Natural killer cell (primary cell): Measurements from ENCODE around the gene RASL11B. TPM values are rescaled to one million over a fixed set of nuclear protein-coding genes. Genes with fewer than 3 reads are reported as not detected.

Experiments
- ATAC-seq, 3 donors: fragments of 150-1000 bp in 2 of 3; fragments of 200-7000 bp in 1 of 3; cut with Tn5 transposase; 1 replicate in 1 of 3; 2 replicates in 2 of 3; pipeline ENCODE4 v1.10.0; 2021; ENCODE audit warnings: mild to moderate bottlenecking in 2 of 3, moderate library complexity in 2 of 3
- DNase-seq, 2 donors: peaks; one replicate each; pipeline versions ENCODE4 v3.0.0 to v3.0.0-alpha.2; 2013 to 2021; ENCODE audit warnings: mixed read lengths in 1 of 2
- H3K27ac ChIP-seq: one replicate; pipeline ENCODE4 v1.5.1; 2013; ENCODE audit warnings: mild to moderate bottlenecking, low read length
- H3K27me3 ChIP-seq: one replicate; pipeline ENCODE4 v1.6.1; 2013; ENCODE audit warnings: low read length; ENCODE audit not compliant: control insufficient read depth, insufficient read depth
- H3K36me3 ChIP-seq: one replicate; pipeline ENCODE4 v1.6.1; 2013; ENCODE audit warnings: low read length; ENCODE audit not compliant: control insufficient read depth, insufficient read depth
- H3K4me1 ChIP-seq: one replicate; pipeline ENCODE4 v1.6.1; 2013; ENCODE audit warnings: low read length; ENCODE audit not compliant: control insufficient read depth, insufficient read depth
- H3K4me3 ChIP-seq: one replicate; pipeline ENCODE4 v1.5.1; 2013; ENCODE audit warnings: low read length
- H3K9me3 ChIP-seq: one replicate; pipeline ENCODE4 v1.6.1; 2013; ENCODE audit warnings: low read length; ENCODE audit not compliant: control insufficient read depth, insufficient read depth
- H3K27ac Mint-ChIP-seq, 2 donors: one replicate each; pipeline ENCODE4 v1.8.0; 2022; ENCODE audit warnings: mild to moderate bottlenecking in 2 of 2, mixed read lengths in 2 of 2, moderate library complexity in 1 of 2
- H3K27me3 Mint-ChIP-seq, 2 donors: one replicate each; pipeline ENCODE4 v1.8.0; 2022; ENCODE audit warnings: low read depth in 2 of 2, mixed read lengths in 2 of 2
- H3K36me3 Mint-ChIP-seq: one replicate; pipeline ENCODE4 v1.8.0; 2022; ENCODE audit warnings: mixed read lengths
- H3K4me1 Mint-ChIP-seq, 2 donors: one replicate each; pipeline ENCODE4 v1.8.0; 2022; ENCODE audit warnings: mixed read lengths in 2 of 2
- H3K4me3 Mint-ChIP-seq: one replicate; pipeline ENCODE4 v1.8.0; 2022; ENCODE audit warnings: mild to moderate bottlenecking, moderate library complexity, mixed read lengths
- H3K9me3 Mint-ChIP-seq, 2 donors: one replicate each; pipeline ENCODE4 v1.8.0; 2022; ENCODE audit warnings: mixed read lengths in 2 of 2
- CTCF ChIP-seq: fragments of 200-600 bp; IDR thresholded peaks from one replicate; pipeline ENCODE4 v1.8.0; 2022; ENCODE audit warnings: antibody characterized with exemption
- whole genome bisulfite sequencing: methylation state at CpG from one replicate; pipeline ENCODE4 v1.1.7; 2013; ENCODE audit warnings: missing lambda C conversion rate; ENCODE audit not compliant: insufficient coverage; 5-methylcytosine and 5-hydroxymethylcytosine counted together
- intact Hi-C: fragments of 100-400 bp; cut with micrococcal nuclease; formaldehyde crosslinking; loops from one replicate; pipeline ENCODE4 v1.14.2; 2022
- total RNA-seq, 4 donors: library from RNA; stranded (reverse); fragments of 120-200 nt in 1 of 4; gene quantifications; one replicate each; pipeline versions ENCODE4 v1.2.3 to v1.2.4, GENCODE V29; 2013 to 2022

Gene RASL11B
- total RNA-seq, 3 donors from 2014 or later (not counting 1 experiment from before 2014, with no cell fraction given), result not detected

- ATAC-seq (no peak), DNase-seq (no peak)
- Mint-ChIP-seq H3K9me3 (no peaks in the 10 kb centered on the region), H3K4me3 (no peak overlapping the region), H3K4me1 (no peaks in the 10 kb centered on the region), H3K27me3 (no peaks in the 10 kb centered on the region), H3K27ac (no peak overlapping the region), H3K36me3 (peaks cover 8% of the 10 kb centered on the region)
- H3K4me3 ChIP-seq, result no peak overlapping the region
- H3K27me3 ChIP-seq, result no peaks in the 10 kb centered on the region
- H3K27ac ChIP-seq, result no peak overlapping the region
- WGBS, result 100% methylated on average over 1 of the region's 1 CpG
- no peaks in the 10 kb centered on the region for H3K36me3 ChIP-seq
- no peaks in the 10 kb centered on the region for H3K9me3 ChIP-seq
- TF ChIP-seq CTCF, result no peak
- no peaks in the 10 kb centered on the region for H3K4me1 ChIP-seq
- intact Hi-C loops, result no loop called here
Measured at GRCh38 chr4:52873191-52873590, 11.1 kb downstream of the RASL11B start.

- ATAC-seq (no peak), DNase-seq (no peak)
- 93% methylated on average over 10 of the region's 10 CpGs for WGBS
- no peak overlapping the region for H3K4me3 ChIP-seq
- H3K27ac ChIP-seq, result no peak overlapping the region
- intact Hi-C loops, result no loop called here
- Mint-ChIP-seq H3K36me3 (peaks cover 8% of the 10 kb centered on the region), H3K9me3 (no peaks in the 10 kb centered on the region), H3K4me1 (no peaks in the 10 kb centered on the region), H3K27me3 (no peaks in the 10 kb centered on the region), H3K4me3 (no peak overlapping the region), H3K27ac (no peak overlapping the region)
- no peak for TF ChIP-seq CTCF
- no peaks in the 10 kb centered on the region for H3K36me3 ChIP-seq
- H3K4me1 ChIP-seq, result no peaks in the 10 kb centered on the region
- no peaks in the 10 kb centered on the region for H3K27me3 ChIP-seq
- no peaks in the 10 kb centered on the region for H3K9me3 ChIP-seq
Measured at GRCh38 chr4:52873861-52874343, 11.8 kb downstream of the RASL11B start.

GRCh38 chr4:52874948-52875347 is 12.8 kb downstream of the RASL11B start:
- 95% methylated on average over 5 of the region's 5 CpGs for WGBS
- H3K36me3 ChIP-seq, result no peaks in the 10 kb centered on the region
- no peak overlapping the region for H3K4me3 ChIP-seq
- Mint-ChIP-seq H3K4me3 (no peak overlapping the region), H3K27ac (no peak overlapping the region), H3K36me3 (peaks cover 8% of the 10 kb centered on the region), H3K27me3 (no peaks in the 10 kb centered on the region), H3K4me1 (no peaks in the 10 kb centered on the region), H3K9me3 (no peaks in the 10 kb centered on the region)
- intact Hi-C loops, result no loop called here
- TF ChIP-seq CTCF, result no peak
- no peaks in the 10 kb centered on the region for H3K4me1 ChIP-seq
- no peaks in the 10 kb centered on the region for H3K27me3 ChIP-seq
- no peak overlapping the region for H3K27ac ChIP-seq
- no peaks in the 10 kb centered on the region for H3K9me3 ChIP-seq
- ATAC-seq (no peak), DNase-seq (no peak)

GRCh38 chr4:52876069-52876468 is 14.0 kb downstream of the RASL11B start:
- H3K4me1 Mint-ChIP-seq, result no peaks in the 10 kb centered on the region
- DNase-seq, result peak in 1 of 2 donors; percentile 7
- peaks cover 8% of the 10 kb centered on the region for H3K36me3 Mint-ChIP-seq
- no peaks in the 10 kb centered on the region for H3K4me1 ChIP-seq
- TF ChIP-seq CTCF, result no peak
- no peaks in the 10 kb centered on the region for H3K9me3 Mint-ChIP-seq
- H3K27me3 ChIP-seq, result no peaks in the 10 kb centered on the region
- H3K9me3 ChIP-seq, result no peaks in the 10 kb centered on the region
- H3K27me3 Mint-ChIP-seq, result no peaks in the 10 kb centered on the region
- WGBS, result 73% methylated on average over 4 of the region's 4 CpGs
- H3K4me3 ChIP-seq, result no peak overlapping the region
- intact Hi-C loops, result no loop called here
- no peak for ATAC-seq
- no peaks in the 10 kb centered on the region for H3K36me3 ChIP-seq
- no peak overlapping the region for H3K27ac Mint-ChIP-seq
- H3K27ac ChIP-seq, result no peak overlapping the region
- H3K4me3 Mint-ChIP-seq, result no peak overlapping the region
